NOMO-1 (cell line): ENCODE results near the gene IGSF6.
"Not testable (repeated sequence)": the region's sequence is repeated elsewhere in the genome, so short reads cannot be mapped to it uniquely, and the experiment has no call there.

ENCODE experiments used
- DNase-seq, 2 experiments: peaks; one replicate each; lab custom pipeline; 2025; ENCODE audit not compliant: unreplicated experiment in 2 of 2; lab: John Stamatoyannopoulos, UW

IGSF6 gene

DNA sequence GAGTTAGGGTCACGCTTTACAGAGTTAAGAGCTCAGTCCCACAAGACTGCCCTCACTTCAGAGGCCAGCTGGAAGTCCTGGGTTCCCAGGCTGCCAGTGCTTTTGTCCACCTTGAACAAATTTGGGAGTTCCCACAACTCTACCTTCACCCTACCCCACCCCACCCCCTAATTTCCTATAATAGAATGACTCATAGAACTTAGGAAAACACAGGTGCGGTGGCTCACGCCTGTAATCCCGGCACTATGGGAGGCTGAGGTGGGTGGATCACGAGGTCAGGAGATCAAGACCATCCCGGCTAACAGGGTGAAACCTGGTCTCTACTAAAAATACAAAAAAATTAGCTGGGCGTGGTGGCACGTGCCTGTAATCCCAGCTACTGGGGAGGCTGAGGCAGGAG is 46.6 kb downstream of the IGSF6 start:
- DNase-seq = not testable (repeated sequence)

DNA sequence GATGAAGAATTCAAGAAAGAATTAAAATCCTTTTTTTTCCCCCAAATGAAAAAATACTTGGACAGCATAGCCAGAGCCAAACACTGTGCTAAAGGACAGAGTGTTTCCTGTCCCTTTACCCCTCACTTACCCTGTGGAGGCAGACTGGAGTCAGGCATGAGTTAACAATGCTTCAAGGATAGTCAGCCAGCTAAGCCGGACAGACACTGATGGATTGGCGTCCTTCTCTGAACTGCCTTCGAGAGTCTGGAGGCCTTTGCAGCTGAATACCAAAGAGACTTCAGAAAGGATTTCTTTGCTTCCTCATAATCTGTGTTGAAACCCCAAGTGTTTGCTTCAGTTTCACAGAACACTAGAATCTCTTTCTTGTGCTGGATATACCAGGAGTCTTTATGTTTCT is 48.5 kb downstream of the IGSF6 start:
- peak; percentile 50 to 72 for DNase-seq

DNA sequence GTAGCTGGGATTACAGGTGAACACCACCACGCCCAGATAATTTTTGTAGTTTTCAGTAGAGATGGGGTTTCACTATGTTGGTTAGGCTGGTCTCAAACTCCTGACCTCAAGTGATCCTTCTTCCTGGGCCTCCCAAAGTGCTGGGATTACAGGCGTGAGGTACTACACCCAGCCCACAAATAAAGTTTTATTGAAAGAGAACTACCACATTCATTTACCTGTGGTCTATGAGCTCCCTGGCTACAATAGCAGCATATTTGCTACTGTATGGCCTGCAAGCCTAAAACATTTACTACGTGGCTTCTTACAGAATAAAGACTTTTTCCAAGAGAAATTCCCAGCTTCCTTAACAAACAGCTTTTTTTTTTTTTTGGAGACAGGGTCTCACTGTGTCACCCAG is 49.6 kb downstream of the IGSF6 start:
- no peak for DNase-seq

DNA sequence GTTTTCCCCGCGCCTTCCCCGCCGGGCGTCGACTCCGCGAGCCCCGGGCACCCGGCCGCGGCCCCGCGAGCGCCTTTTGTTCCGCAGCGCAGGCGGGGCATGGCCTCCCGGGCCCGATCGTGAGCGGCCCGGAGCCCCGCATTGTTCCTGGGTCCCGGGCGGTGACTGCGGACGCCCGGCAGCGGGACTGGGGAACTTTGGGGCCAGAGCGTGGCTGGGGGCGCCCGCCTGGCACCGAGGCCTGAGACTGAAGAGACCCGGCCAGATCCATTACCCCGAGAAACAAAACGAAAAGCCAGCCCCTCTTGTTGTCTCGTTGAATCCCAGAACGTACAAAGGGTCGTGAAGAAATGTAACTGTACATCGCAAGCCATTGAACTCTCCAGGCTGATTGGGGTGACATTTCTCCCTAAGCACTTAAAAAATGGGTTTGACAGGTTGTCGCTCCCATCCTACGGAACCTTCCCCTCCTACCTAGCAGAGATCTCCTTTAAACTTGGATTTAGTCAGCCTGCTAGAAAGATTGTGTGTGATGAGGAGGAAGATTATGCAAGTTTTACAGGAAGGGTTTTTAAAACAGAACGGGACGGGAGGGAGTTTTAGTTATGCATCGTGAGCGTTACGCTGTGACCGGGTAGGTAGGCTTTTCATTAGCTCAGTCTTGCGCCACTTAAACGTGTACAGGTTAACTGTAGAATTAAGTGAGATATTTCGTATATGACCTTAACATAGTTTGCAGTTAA is 52.2 kb downstream of the IGSF6 start:
- DNase-seq = peak in 1 of 2 experiments; percentile 53

DNA sequence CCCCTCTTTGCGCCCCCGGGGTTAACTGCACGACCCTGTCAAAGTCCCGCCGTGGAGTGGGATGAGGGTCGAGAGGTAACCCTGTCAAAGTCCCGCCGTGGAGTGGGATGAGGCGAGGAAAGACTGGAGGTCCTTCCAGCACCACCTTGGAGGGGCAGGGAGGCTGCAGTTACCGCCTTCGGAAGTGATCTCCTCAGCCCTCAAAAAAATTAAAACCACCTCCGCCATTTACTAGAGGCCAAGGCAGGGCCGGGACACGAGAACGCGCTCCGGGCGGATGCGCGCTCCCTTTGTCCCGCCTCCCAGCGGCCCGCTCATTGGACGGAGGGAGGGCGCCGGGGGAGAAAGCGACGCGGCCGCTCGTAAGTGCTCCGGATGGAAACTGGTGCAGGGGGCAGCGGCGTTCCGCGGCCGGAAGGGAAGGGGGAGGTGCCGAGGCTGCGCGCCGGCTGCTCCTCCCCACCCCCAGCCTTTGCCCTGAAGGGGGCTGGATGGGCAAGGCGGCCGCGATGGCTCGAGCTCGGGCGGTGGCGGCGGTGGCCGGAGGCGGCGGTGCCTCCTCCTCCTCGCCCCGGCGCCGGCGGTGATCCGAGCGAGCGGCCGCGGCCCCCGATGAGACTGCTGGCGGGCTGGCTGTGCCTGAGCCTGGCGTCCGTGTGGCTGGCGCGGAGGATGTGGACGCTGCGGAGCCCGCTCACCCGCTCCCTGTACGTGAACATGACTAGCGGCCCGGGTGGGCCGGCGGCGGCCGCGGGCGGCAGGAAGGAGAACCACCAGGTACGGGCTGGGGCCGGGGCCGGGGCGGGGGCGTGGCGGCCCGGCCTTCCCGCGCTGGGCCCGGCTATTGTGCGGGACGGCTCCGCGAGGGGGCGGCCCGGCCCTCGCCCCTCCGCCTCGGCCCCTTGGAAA is 53.0 kb downstream of the IGSF6 start, which contains the start of gene METTL9:
Gene METTL9 (plus strand): TSS at position 456 of the 909 bp plus-strand sequence. CDS start 157 bp downstream, at position 613.
- DNase-seq = peak; percentile 88 to 93

DNA sequence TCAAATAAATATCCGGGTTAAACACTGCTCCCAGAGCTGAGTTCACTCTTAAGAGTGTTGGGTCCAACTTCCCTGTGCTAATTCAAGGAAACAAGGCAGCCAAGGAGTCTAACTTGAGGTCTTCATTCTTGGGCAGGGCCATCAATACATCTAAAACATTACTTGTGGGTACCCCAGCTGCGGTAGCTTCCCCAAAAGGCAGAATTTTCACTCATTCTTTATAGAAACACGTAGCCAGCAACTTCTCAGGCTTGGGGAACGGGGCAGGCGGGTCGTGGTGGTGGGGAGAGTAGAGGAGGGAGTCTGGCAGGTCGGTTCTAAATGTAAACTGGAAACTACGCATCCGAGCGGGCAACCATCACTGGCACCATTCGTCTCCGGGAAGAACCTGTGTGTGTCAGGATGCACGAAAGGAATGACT is 53.7 kb downstream of the IGSF6 start:
- DNase-seq = peak; percentile 32 to 72

DNA sequence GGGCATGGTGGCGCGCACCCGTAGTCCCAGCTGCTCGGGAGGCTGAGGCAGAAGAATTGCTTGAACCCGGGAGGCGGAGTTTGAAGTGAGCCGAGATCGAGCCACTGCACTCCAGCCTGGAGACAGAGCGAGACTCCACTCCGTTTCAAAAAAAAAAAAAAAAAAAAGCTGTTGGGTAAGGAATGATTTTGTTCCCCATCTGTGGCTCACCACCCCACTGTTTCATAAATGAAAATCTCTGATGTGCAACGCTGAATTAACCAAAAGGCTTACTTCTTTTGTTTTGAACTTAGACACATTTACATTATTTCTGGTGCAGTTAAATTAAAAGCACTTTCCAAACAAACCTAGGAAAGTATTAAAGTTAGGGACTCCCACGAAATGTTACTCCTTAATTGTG is 54.2 kb downstream of the IGSF6 start:
- DNase-seq = peak in 1 of 2 experiments; percentile 61

DNA sequence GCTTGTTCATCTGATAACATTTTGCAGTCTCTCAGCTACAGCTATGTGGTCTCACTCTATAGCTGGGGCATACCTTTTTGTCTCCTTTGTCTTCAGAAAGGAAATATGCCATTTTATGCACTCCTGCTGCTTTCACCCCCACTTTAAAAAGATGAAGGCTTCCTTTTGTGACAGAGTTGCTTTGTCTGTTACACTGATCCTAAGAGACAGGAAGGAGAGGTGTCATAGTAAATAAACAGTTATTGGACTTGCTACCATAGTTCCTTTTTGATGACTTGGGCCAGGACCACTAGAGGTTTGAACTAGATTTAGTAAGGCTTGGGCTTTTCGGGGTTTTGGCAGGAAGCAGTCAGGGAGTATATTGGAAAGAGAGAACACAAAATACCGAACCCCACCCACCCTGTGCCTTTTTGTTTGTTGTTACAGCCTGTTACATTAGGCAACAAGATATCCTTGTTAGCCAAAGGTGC is 54.8 kb downstream of the IGSF6 start:
- DNase-seq = no peak

DNA sequence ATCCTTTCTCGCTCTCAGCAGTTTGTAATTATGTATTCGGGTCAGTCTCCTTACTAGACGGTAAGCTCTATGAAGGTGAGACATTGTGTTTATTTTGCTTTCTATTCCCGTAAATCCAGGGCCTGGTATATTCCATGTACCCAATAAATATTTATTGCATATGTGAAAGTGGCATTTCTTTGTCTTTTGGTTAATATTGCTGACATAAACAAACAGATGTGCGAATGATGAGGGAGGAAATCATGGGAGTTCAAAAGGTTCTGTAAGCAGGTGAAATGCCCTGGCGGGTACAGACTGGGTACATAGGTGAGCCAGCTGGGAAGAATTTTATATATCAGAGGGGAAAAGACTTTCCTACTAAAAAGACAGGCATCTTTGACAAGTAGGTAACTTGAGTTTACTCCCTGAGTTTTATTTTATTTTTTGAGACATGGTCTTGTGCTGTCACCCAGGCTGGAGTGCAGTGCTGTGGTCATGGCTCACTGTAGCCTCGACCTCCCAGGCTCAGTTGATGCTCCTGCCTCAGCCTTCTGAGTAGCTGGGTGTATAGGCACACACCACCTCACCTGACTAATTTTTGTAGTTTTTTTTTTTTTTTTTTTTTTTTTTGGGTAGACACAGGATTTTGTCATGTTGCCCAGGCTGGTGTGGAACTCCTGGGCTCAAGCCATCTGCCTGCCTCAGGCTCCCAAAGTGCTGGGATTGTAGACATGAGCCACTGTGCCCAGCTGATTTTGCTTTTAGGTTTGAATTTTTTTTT is 58.7 kb downstream of the IGSF6 start:
- DNase-seq = no peak

DNA sequence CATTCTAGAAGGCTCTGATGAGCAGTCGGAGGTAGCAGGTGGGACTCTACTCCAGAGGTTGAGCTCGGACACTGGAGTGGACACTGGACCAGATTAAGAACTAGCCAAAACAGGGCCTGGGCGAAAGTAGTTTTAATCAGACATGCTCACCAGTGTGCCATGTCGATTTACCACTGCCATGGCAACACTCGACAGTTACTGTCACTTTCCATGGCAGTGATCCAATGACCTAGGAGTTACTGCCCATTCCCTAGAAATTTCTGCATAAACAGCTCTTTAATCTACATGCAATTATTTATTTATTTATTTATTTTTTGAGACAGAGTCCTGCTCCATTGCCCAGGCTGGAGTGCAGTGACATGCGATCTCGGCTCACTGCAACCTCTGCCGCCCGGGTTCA is 60.2 kb downstream of the IGSF6 start:
- no peak for DNase-seq

DNA sequence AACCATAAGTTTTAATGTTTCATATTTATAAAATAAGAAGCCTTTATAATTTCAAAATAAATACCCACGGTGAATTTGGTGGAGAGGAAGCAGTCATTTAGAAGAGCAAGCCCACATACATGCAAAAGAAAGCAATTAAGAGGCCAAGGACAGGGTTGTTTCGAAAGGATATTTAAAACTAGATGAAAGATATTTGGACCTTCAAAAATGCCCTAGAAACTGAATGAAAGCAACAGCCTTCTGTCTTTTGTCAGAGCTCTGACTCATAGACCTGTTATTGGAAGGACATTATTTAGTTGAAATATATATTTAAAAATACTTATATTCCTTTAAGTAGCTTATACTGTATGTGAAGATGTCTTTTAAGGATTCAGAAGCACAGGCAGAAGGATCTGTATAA is 61.6 kb downstream of the IGSF6 start:
- peak; percentile 83 to 96 for DNase-seq

DNA sequence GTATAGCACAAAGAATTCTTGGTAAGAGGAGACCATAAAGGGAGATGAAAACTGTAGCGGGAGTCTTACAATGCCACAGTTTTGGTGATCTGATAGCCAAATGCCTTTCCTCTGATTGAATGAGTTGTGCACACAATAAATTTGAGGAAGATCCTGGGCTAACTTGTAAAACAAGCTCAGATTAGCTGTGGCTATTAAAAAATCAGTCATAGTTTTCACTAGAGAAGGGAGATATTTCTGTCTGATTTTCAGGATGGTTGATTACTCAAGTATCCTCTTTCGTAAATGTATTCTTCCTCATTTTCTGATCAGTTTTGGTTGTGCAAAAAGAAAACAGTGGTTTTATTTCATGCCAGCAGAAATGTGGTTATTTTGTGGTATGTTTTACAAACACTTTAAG is 62.1 kb downstream of the IGSF6 start:
- DNase-seq = peak; percentile 76 to 97

DNA sequence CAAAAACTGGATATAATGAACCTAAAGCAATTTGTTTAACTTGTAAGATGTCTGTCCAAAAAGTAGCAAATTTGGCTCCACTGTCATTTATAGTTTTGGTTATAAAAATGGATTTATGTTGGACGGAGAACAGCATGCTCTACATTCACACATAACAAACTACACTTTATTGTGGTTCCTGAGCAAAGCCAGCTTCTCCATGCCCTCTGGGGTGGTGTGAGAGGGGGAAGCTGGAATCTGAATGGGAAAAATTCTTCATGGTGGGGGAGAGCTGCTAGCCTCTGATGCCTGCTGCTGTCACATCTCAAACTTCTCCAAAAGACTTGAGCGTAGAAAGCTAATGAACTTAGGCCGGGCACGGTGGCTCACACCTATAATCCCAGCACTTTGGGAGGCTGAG is 62.9 kb downstream of the IGSF6 start:
- no peak for DNase-seq
